Measurements from ENCODE around the gene OXCT1.

GRCh38 chr5:41755705-41756104 lies 114.5 kb downstream of the OXCT1 start:
- no peak for TF ChIP-seq FOS (IDR thresholded peaks at IDR 0.05; ENCODE audit: low read depth, low read length)
- no peak for TF ChIP-seq CTCF (conservative IDR thresholded peaks at IDR 0.05; ENCODE audit: low read depth, low read length)
- TF ChIP-seq CEBPB (IDR thresholded peaks at IDR 0.05; ENCODE audit: low read depth, low read length), result no peak
- no peak for TF ChIP-seq RCOR1 (IDR thresholded peaks at IDR 0.05; ENCODE audit: insufficient replicate concordance, low read length)
- TF ChIP-seq POLR2A (IDR thresholded peaks at IDR 0.05; ENCODE audit: low read depth, low read length), result no peak
- TF ChIP-seq SMC3 (IDR thresholded peaks at IDR 0.05; ENCODE audit: low read depth, low read length), result no peak
- no peak for TF ChIP-seq MAFK (IDR thresholded peaks at IDR 0.05; ENCODE audit: low read depth, low read length)
- TF ChIP-seq USF2 (IDR thresholded peaks at IDR 0.05; ENCODE audit: low read depth, low read length), result no peak
- TF ChIP-seq RFX5 (IDR thresholded peaks at IDR 0.05; ENCODE audit: low read depth, low read length), result no peak
- TF ChIP-seq RAD21 (IDR thresholded peaks at IDR 0.05; ENCODE audit: low read length), result no peak
- no peak for TF ChIP-seq ELK1 (IDR thresholded peaks at IDR 0.05; ENCODE audit: borderline replicate concordance, low read depth, low read length)
- no peak for TF ChIP-seq MXI1 (IDR thresholded peaks at IDR 0.05; ENCODE audit: borderline replicate concordance, low read depth, low read length)
